Astrocyte (in vitro differentiated cells and primary cell): ENCODE results near the gene ULBP3. TPM values are rescaled to one million over a fixed set of nuclear protein-coding genes. Genes with fewer than 3 reads are reported as not detected.

Source experiments
- DNase-seq: peaks from one replicate; pipeline ENCODE4 v3.0.0-alpha.2; 2010; ENCODE audit warnings: low read depth
- FAIRE-seq: peaks from 2 replicates; lab custom pipeline; 2011; peaks lifted over from hg19 to GRCh38; lab: Jason Lieb, UNC
- H2AFZ ChIP-seq: 2 replicates; pipeline ENCODE4 v1.6.0; 2012; ENCODE audit warnings: low read depth, low read length, inconsistent platforms
- H3K27ac ChIP-seq: 2 replicates; pipeline ENCODE4 v1.5.1; 2011; ENCODE audit warnings: low read depth, low read length, inconsistent platforms
- H3K27me3 ChIP-seq: 2 replicates; pipeline ENCODE4 v1.6.0; 2011; ENCODE audit warnings: low read length, inconsistent platforms; ENCODE audit not compliant: insufficient read depth
- H3K36me3 ChIP-seq: 2 replicates; pipeline ENCODE4 v1.5.1; 2011; ENCODE audit warnings: low read length, inconsistent platforms; ENCODE audit not compliant: insufficient read depth
- H3K4me1 ChIP-seq: 2 replicates; pipeline ENCODE4 v1.5.1; 2011; ENCODE audit warnings: low read length, inconsistent platforms; ENCODE audit not compliant: insufficient read depth
- H3K4me2 ChIP-seq: 2 replicates; pipeline ENCODE4 v1.6.0; 2012; ENCODE audit warnings: low read length, inconsistent platforms
- H3K4me3 ChIP-seq: 2 replicates; pipeline ENCODE4 v1.5.1; 2011; ENCODE audit warnings: low read depth, mild to moderate bottlenecking, low read length, inconsistent platforms; ENCODE audit not compliant: insufficient read depth
- H3K79me2 ChIP-seq: 2 replicates; pipeline ENCODE4 v1.6.0; 2012; ENCODE audit warnings: mild to moderate bottlenecking, low read length, inconsistent platforms; ENCODE audit not compliant: insufficient read depth
- H3K9ac ChIP-seq: 2 replicates; pipeline ENCODE4 v1.6.0; 2012; ENCODE audit warnings: mild to moderate bottlenecking, low read length, inconsistent platforms
- H3K9me3 ChIP-seq: 2 replicates; pipeline ENCODE4 v1.5.1; 2012; ENCODE audit warnings: low read depth, mild to moderate bottlenecking, low read length, inconsistent platforms; ENCODE audit not compliant: insufficient read depth
- H4K20me1 ChIP-seq: 2 replicates; pipeline ENCODE4 v1.6.0; 2012; ENCODE audit warnings: low read length, inconsistent platforms; ENCODE audit not compliant: insufficient read depth
- H3K27ac Mint-ChIP-seq: one replicate; pipeline ENCODE4 v1.8.0; 2021; ENCODE audit warnings: mild to moderate bottlenecking, mixed read lengths; ENCODE audit not compliant: unreplicated experiment
- H3K27me3 Mint-ChIP-seq: one replicate; pipeline ENCODE4 v1.8.0; 2021; ENCODE audit warnings: low read depth, mixed read lengths; ENCODE audit not compliant: unreplicated experiment
- H3K36me3 Mint-ChIP-seq: one replicate; pipeline ENCODE4 v1.8.0; 2021; ENCODE audit warnings: low read depth, mixed read lengths; ENCODE audit not compliant: unreplicated experiment
- H3K4me1 Mint-ChIP-seq: one replicate; pipeline ENCODE4 v1.8.0; 2021; ENCODE audit warnings: low read depth, mixed read lengths; ENCODE audit not compliant: unreplicated experiment
- H3K4me3 Mint-ChIP-seq: one replicate; pipeline ENCODE4 v1.8.0; 2021; ENCODE audit warnings: mild to moderate bottlenecking, moderate library complexity, mixed read lengths; ENCODE audit not compliant: unreplicated experiment
- H3K9me3 Mint-ChIP-seq: one replicate; pipeline ENCODE4 v1.8.0; 2021; ENCODE audit warnings: mild to moderate bottlenecking, mixed read lengths; ENCODE audit not compliant: unreplicated experiment
- CTCF ChIP-seq: IDR thresholded peaks from 2 replicates; pipeline ENCODE4 v1.5.1; 2011; ENCODE audit warnings: low read depth, mild to moderate bottlenecking, inconsistent platforms, low read length, moderate library complexity; ENCODE audit not compliant: insufficient read depth
- EZH2 ChIP-seq: IDR thresholded peaks from 2 replicates; pipeline ENCODE4 v1.6.1; 2012; ENCODE audit warnings: mild to moderate bottlenecking, low read length, inconsistent platforms; ENCODE audit not compliant: insufficient read depth
- total RNA-seq: library from RNA; stranded (reverse); gene quantifications from 2 replicates; pipeline ENCODE4 v1.2.1, GENCODE V29; 2021

ULBP3 gene
- total RNA-seq, 1 donor from 2014 or later, result 14.7 TPM

GRCh38 chr6:150027806-150028565, 40.9 kb downstream of the ULBP3 start:
- no peak overlapping the region for H3K4me3 Mint-ChIP-seq
- DNase-seq (no peak), FAIRE-seq (no peak)
- peaks cover 2% of the 10 kb centered on the region for H3K36me3 Mint-ChIP-seq
- peaks cover under 1% of the 10 kb centered on the region for H3K4me1 Mint-ChIP-seq
- peaks cover 74% of the 10 kb centered on the region for H3K27me3 Mint-ChIP-seq
- H3K9ac ChIP-seq, result no peak overlapping the region
- H3K4me2 ChIP-seq, result no peak overlapping the region
- H3K4me1 ChIP-seq, result peaks cover 4% of the 10 kb centered on the region
- H3K27ac ChIP-seq, result no peak overlapping the region
- H3K9me3 Mint-ChIP-seq, result peaks cover 3% of the 10 kb centered on the region
- H3K79me2 ChIP-seq, result no peaks in the 10 kb centered on the region
- no peaks in the 10 kb centered on the region for H4K20me1 ChIP-seq
- H3K27me3 ChIP-seq, result peaks cover 23% of the 10 kb centered on the region
- H2AFZ ChIP-seq, result no peak overlapping the region
- H3K9me3 ChIP-seq, result no peaks in the 10 kb centered on the region
- TF ChIP-seq EZH2 (no peak), CTCF (no peak)
- H3K4me3 ChIP-seq, result no peak overlapping the region
- no peaks in the 10 kb centered on the region for H3K36me3 ChIP-seq
- no peak overlapping the region for H3K27ac Mint-ChIP-seq

- Mint-ChIP-seq H3K4me1 (no peaks in the 10 kb centered on the region), H3K9me3 (peaks cover 2% of the 10 kb centered on the region), H3K27me3 (peaks cover 69% of the 10 kb centered on the region), H3K36me3 (peaks cover 2% of the 10 kb centered on the region), H3K4me3 (no peak overlapping the region), H3K27ac (no peak overlapping the region)
- Histone ChIP-seq H3K9ac (no peak overlapping the region), H3K4me2 (no peak overlapping the region), H3K27me3 (peaks cover 20% of the 10 kb centered on the region), H3K4me3 (no peak overlapping the region), H3K79me2 (no peaks in the 10 kb centered on the region), H4K20me1 (no peaks in the 10 kb centered on the region), H3K4me1 (peaks cover 4% of the 10 kb centered on the region), H3K36me3 (no peaks in the 10 kb centered on the region), H3K9me3 (no peaks in the 10 kb centered on the region), H2AFZ (no peak overlapping the region), H3K27ac (no peak overlapping the region)
- FAIRE-seq (no peak), DNase-seq (no peak)
- TF ChIP-seq CTCF (no peak), EZH2 (no peak)
Measured at GRCh38 chr6:150026976-150027805, 41.7 kb downstream of the ULBP3 start.
